H1 (cell line): ENCODE measurements around the gene KCNA10. TPM values are rescaled to one million over a fixed set of nuclear protein-coding genes. Genes with fewer than 3 reads are reported as not detected.

Source experiments
- CTCF ChIA-PET: fragments of 300-600 bp; sonication (Branson Sonifier 250); formaldehyde crosslinking; loops from one replicate; lab custom pipeline; 2021; ENCODE audit not compliant: partially characterized antibody; lab: Charles Lee
- POLR2A ChIA-PET: fragments of 300-600 bp; sonication (Branson Sonifier 250); formaldehyde crosslinking; loops from one replicate; lab custom pipeline; 2021; ENCODE audit warnings: inconsistent platforms; ENCODE audit not compliant: partially characterized antibody; lab: Charles Lee
- DNase-seq, 2 experiments: peaks; one replicate each; pipeline versions ENCODE4 v3.0.0 to v3.0.0-alpha.2; 2010 to 2022; ENCODE audit warnings: low spot score in 2 of 2, low read depth in 1 of 2, mixed read lengths in 1 of 2
- FAIRE-seq: peaks from 2 replicates; lab custom pipeline; 2011; peaks lifted over from hg19 to GRCh38; lab: Jason Lieb, UNC
- H2AFZ ChIP-seq: 2 replicates; pipeline ENCODE4 v1.8.1; 2012; ENCODE audit warnings: low read length, inconsistent platforms
- H2AK5ac ChIP-seq: 2 replicates; pipeline ENCODE4 v1.6.1; 2013; ENCODE audit warnings: low read depth, low read length
- H2BK120ac ChIP-seq: replicated peaks from 2 replicates; pipeline ENCODE3; 2013; ENCODE audit warnings: low read depth, low read length, inconsistent platforms
- H2BK12ac ChIP-seq: 2 replicates; pipeline ENCODE4 v1.6.1; 2013; ENCODE audit warnings: low read depth, low read length
- H2BK15ac ChIP-seq: 2 replicates; pipeline ENCODE4 v1.6.1; 2013; ENCODE audit warnings: low read length
- H2BK20ac ChIP-seq: 2 replicates; pipeline ENCODE4 v1.6.1; 2013; ENCODE audit warnings: low read length
- H2BK5ac ChIP-seq: 2 replicates; pipeline ENCODE4 v1.6.1; 2013; ENCODE audit warnings: low read depth, low read length
- H3K14ac ChIP-seq: 2 replicates; pipeline ENCODE4 v1.6.1; 2013; ENCODE audit warnings: inconsistent platforms; ENCODE audit not compliant: insufficient read length
- H3K18ac ChIP-seq: 2 replicates; pipeline ENCODE4 v1.6.1; 2013; ENCODE audit warnings: low read length; ENCODE audit errors: extremely low read depth
- H3K23ac ChIP-seq: 2 replicates; pipeline ENCODE4 v1.6.1; 2013; ENCODE audit warnings: inconsistent platforms; ENCODE audit not compliant: insufficient read length
- H3K23me2 ChIP-seq: 2 replicates; pipeline ENCODE4 v1.6.1; 2013; ENCODE audit warnings: low read depth, low read length
- H3K27ac ChIP-seq: 2 replicates; pipeline ENCODE4 v1.6.1; 2011; ENCODE audit warnings: low read depth, low read length, inconsistent platforms
- H3K27me3 ChIP-seq, 4 experiments: replicated peaks in 1 of 4; 1 replicate in 1 of 4; 2 replicates in 3 of 4; pipeline versions ENCODE4 v1.6.1 to v1.8.1; 2011 to 2013; ENCODE audit warnings: low read length in 3 of 4, mild to moderate bottlenecking in 3 of 4, inconsistent platforms in 2 of 4, mixed read lengths in 2 of 4, moderate library complexity in 1 of 4; ENCODE audit not compliant: control insufficient read depth in 3 of 4, insufficient read depth in 3 of 4; ENCODE audit errors: extremely low read depth in 1 of 4
- H3K36me3 ChIP-seq, 4 experiments: 2 replicates each; pipeline versions ENCODE4 v1.6.1 to v1.8.1; 2011 to 2013; ENCODE audit warnings: mild to moderate bottlenecking in 4 of 4, low read length in 3 of 4, moderate library complexity in 2 of 4, control low read depth in 1 of 4, inconsistent platforms in 1 of 4; ENCODE audit not compliant: insufficient read depth in 4 of 4, control insufficient read depth in 2 of 4
- H3K4ac ChIP-seq: replicated peaks from 2 replicates; pipeline ENCODE3; 2013; ENCODE audit warnings: low read length, low read depth, mixed read lengths, inconsistent platforms; ENCODE audit not compliant: insufficient read length
- H3K4me1 ChIP-seq, 4 experiments: replicated peaks in 1 of 4; 1 replicate in 1 of 4; 2 replicates in 3 of 4; pipeline versions ENCODE4 v1.6.1 to v1.8.1; 2011 to 2013; ENCODE audit warnings: low read length in 3 of 4, inconsistent platforms in 2 of 4, mixed read lengths in 1 of 4; ENCODE audit not compliant: insufficient read depth in 4 of 4, control insufficient read depth in 3 of 4
- H3K4me2 ChIP-seq, 2 experiments: 2 replicates each; pipeline versions ENCODE4 v1.6.1 to v1.8.1; 2011 to 2013; ENCODE audit warnings: low read depth in 2 of 2, low read length in 2 of 2, control low read depth in 1 of 2, inconsistent platforms in 1 of 2, mild to moderate bottlenecking in 1 of 2; ENCODE audit not compliant: insufficient read depth in 1 of 2
- H3K4me3 ChIP-seq, 4 experiments: fragments of 200-600, 300-600 bp in 1 of 4; sonication (generic), shearing (Covaris generic), sonication (Bioruptor Twin) in 1 of 4; 2 replicates each; pipeline versions ENCODE4 v1.5.1 to v1.8.1; 2011 to 2016; ENCODE audit warnings: low read length in 4 of 4, low read depth in 3 of 4, control low read depth in 2 of 4, inconsistent platforms in 2 of 4, mild to moderate bottlenecking in 2 of 4, mixed read lengths in 1 of 4, moderate library complexity in 1 of 4; ENCODE audit not compliant: insufficient read depth in 2 of 4; ENCODE audit errors: extremely low read depth in 1 of 4
- H3K56ac ChIP-seq: replicated peaks from 2 replicates; pipeline ENCODE3; 2013; ENCODE audit warnings: low read depth, mild to moderate bottlenecking, mixed read lengths, low read length, inconsistent platforms; ENCODE audit not compliant: insufficient read length
- H3K79me1 ChIP-seq: 2 replicates; pipeline ENCODE4 v1.6.1; 2013; ENCODE audit warnings: low read depth, low read length, control low read depth
- H3K79me2 ChIP-seq, 2 experiments: 2 replicates each; pipeline versions ENCODE4 v1.6.1 to v1.8.1; 2012 to 2013; ENCODE audit warnings: low read length in 2 of 2, mild to moderate bottlenecking in 2 of 2, inconsistent platforms in 1 of 2; ENCODE audit not compliant: insufficient read depth in 2 of 2, control insufficient read depth in 1 of 2
- H3K9ac ChIP-seq, 4 experiments: replicated peaks in 1 of 4; 1 replicate in 1 of 4; 2 replicates in 3 of 4; pipeline versions ENCODE4 v1.6.1 to v1.8.1; 2011 to 2013; ENCODE audit warnings: low read depth in 3 of 4, low read length in 3 of 4, control low read depth in 2 of 4, mild to moderate bottlenecking in 2 of 4, moderate library complexity in 2 of 4, inconsistent platforms in 1 of 4; ENCODE audit errors: extremely low read depth in 1 of 4
- H3K9me3 ChIP-seq, 2 experiments: 2 replicates each; pipeline versions ENCODE4 v1.6.1 to v1.8.1; 2012 to 2013; ENCODE audit warnings: mild to moderate bottlenecking in 2 of 2, moderate library complexity in 2 of 2, control low read depth in 1 of 2, inconsistent platforms in 1 of 2, low read depth in 1 of 2, low read length in 1 of 2, mixed read lengths in 1 of 2; ENCODE audit not compliant: insufficient read depth in 2 of 2
- H4K20me1 ChIP-seq, 2 experiments: replicated peaks in 1 of 2; 2 replicates each; pipeline versions ENCODE3 to v1.8.1; 2011 to 2013; ENCODE audit warnings: inconsistent platforms in 2 of 2, low read length in 2 of 2, mild to moderate bottlenecking in 1 of 2; ENCODE audit not compliant: insufficient read depth in 2 of 2, control insufficient read depth in 1 of 2
- H4K5ac ChIP-seq: 2 replicates; pipeline ENCODE4 v1.6.1; 2013; ENCODE audit warnings: low read length, low read depth, mixed read lengths, inconsistent platforms; ENCODE audit not compliant: insufficient read length
- H4K8ac ChIP-seq: 2 replicates; pipeline ENCODE4 v1.8.0; 2013; ENCODE audit warnings: mild to moderate bottlenecking, moderate library complexity, low read length, inconsistent platforms; ENCODE audit not compliant: insufficient read depth; ENCODE audit errors: extremely low read depth
- H4K91ac ChIP-seq: replicated peaks from 2 replicates; pipeline ENCODE3; 2013; ENCODE audit warnings: low read length, mixed read lengths, inconsistent platforms; ENCODE audit not compliant: insufficient read length
- BCL11A ChIP-seq, 2 experiments: IDR thresholded peaks; one replicate each; pipeline ENCODE4 v1.6.1; 2011; ENCODE audit warnings: low read depth in 2 of 2, low read length in 2 of 2, mild to moderate bottlenecking in 2 of 2
- CHD1 ChIP-seq: IDR thresholded peaks from 2 replicates; pipeline ENCODE4 v1.6.1; 2012; ENCODE audit warnings: low read depth, low read length, improper control_type of control experiment
- WGBS, 2 experiments: shearing (Covaris generic) in 1 of 2; methylation state at CpG; one replicate each; pipeline versions ENCODE4 v1.1.6 to v1.1.7; 2013 to 2015; ENCODE audit warnings: low lambda C conversion rate in 2 of 2, mixed read lengths in 2 of 2, inconsistent platforms in 1 of 2, low coverage in 1 of 2, missing lambda C conversion rate in 1 of 2; ENCODE audit not compliant: insufficient replicate concordance in 2 of 2, insufficient coverage in 1 of 2, insufficient read length in 1 of 2; ENCODE audit errors: extremely low coverage in 1 of 2, missing lambda C conversion rate in 1 of 2; 5-methylcytosine and 5-hydroxymethylcytosine counted together
- polyA plus RNA-seq, 7 experiments: library from polyadenylated mRNA; depleted of rRNA in 3 of 7; stranded (reverse) in 5 of 7; unstranded in 2 of 7; fragments of >200 nt in 5 of 7; fragments of 200-250 nt in 2 of 7; gene quantifications; 1 replicate in 5 of 7; 2 replicates in 1 of 7; 4 replicates in 1 of 7; pipeline versions ENCODE4 v1.2.1 to v1.2.3, GENCODE V29; 2011 to 2013; ENCODE audit warnings: missing spikeins in 2 of 7, mixed read lengths in 2 of 7
- total RNA-seq: library from RNA; stranded (reverse); fragmentation: NEBNext Ultra II Directional; extraction: Animal tissue kit (Norgen Biotek cat#: 25700); gene quantifications from 2 replicates; pipeline ENCODE4 v1.2.1, GENCODE V29; 2021

The KCNA10 gene
- total and polyA plus RNA-seq, 2 of the 8 experiments (the other 6 are each of a cell fraction or from before 2014, with no cell fraction given) = not detected

DNA sequence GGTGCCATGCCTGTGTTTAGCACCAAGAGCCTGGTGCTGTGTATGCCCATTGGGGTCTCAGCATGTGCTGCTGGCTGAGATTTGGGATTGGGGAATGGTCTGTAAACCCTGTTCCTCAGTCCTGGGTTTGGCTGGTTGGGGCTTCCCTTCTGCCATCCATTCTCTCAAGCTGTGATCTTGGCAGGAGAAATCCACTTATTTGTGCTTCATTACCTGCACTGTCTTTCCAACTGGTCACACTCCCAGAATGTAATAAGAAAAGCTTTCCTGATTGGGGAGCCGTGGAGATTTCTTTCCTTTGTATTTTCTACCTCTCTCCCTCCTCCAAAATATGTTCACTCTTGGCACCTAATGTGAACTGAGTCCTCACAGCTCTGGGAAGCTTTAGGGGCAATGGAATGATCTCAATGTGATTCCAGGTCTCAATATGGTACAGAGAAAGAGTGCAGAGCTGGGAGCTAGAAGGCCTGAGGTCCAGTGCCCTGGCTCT, 23.0 kb upstream of the KCNA10 start:
- TF ChIP-seq CHD1 = no peak
- TF ChIP-seq BCL11A (IDR thresholded peaks at IDR 0.05; ENCODE audit: low read depth in 2 of 2, low read length in 2 of 2) = no peak
- H3K4me2 ChIP-seq = no peak overlapping the region
- H3K23me2 ChIP-seq = no peaks in the 10 kb centered on the region
- H3K79me1 ChIP-seq = no peaks in the 10 kb centered on the region
- H2BK120ac ChIP-seq = no peak overlapping the region
- H4K20me1 ChIP-seq = no peaks in the 10 kb centered on the region
- no peak overlapping the region for H2BK5ac ChIP-seq
- FAIRE-seq (no peak), DNase-seq (no peak)
- no peak overlapping the region for H4K5ac ChIP-seq
- no peaks in the 10 kb centered on the region for H3K79me2 ChIP-seq
- no peak overlapping the region for H2BK12ac ChIP-seq
- H3K9me3 ChIP-seq = no peaks in the 10 kb centered on the region
- H3K36me3 ChIP-seq = no peaks in the 10 kb centered on the region
- H3K4me1 ChIP-seq = no peaks in the 10 kb centered on the region
- H2AK5ac ChIP-seq = no peak overlapping the region
- no peak overlapping the region for H3K9ac ChIP-seq
- no peak overlapping the region for H3K18ac ChIP-seq
- POLR2A ChIA-PET = no interaction called here
- 90% methylated on average over 1 of the region's 1 CpG; no CpG with 5 or more reads in 1 of the 2 experiments for WGBS, 2 experiments
- no peak overlapping the region for H2BK20ac ChIP-seq
- H2AFZ ChIP-seq = no peak overlapping the region
- CTCF ChIA-PET = interaction anchor here (0.6 to 25.0 kb wide), 8 partner anchors 10 to 412 kb away, joined by 3 to 302 read pairs (median 3); partner anchors contain the start of gene KCNA10
- no peak overlapping the region for H3K56ac ChIP-seq
- no peak overlapping the region for H3K14ac ChIP-seq
- no peak overlapping the region for H3K4me3 ChIP-seq
- no peak overlapping the region for H3K4ac ChIP-seq
- H4K8ac ChIP-seq = no peak overlapping the region
- no peak overlapping the region for H3K23ac ChIP-seq
- H4K91ac ChIP-seq = no peak overlapping the region
- no peak overlapping the region for H3K27ac ChIP-seq
- no peak overlapping the region for H2BK15ac ChIP-seq
- H3K27me3 ChIP-seq = peaks cover 0 to 2% (median under 1%) of the 10 kb centered on the region in 4 experiments; a peak in 1 of 7 replicates
